Panc1 (cell line): ENCODE results near the gene NOX5.

Source experiments
- POLR2AphosphoS5 ChIP-seq: IDR thresholded peaks from 2 replicates; pipeline ENCODE4 v1.6.1; 2012; ENCODE audit warnings: mild to moderate bottlenecking, low read depth, low read length, moderate library complexity
- SIN3A ChIP-seq: IDR thresholded peaks from 2 replicates; pipeline ENCODE4 v1.6.1; 2012; ENCODE audit warnings: low read depth, mild to moderate bottlenecking, low read length, moderate library complexity, borderline replicate concordance; ENCODE audit not compliant: insufficient read depth
- TCF7L2 ChIP-seq: IDR thresholded peaks from 2 replicates; pipeline ENCODE4 v1.6.1; 2011; ENCODE audit warnings: mild to moderate bottlenecking, low read depth, low read length, inconsistent platforms
- TF ChIP-seq, protein P1 (sequence below): fragments of 450-650 bp; IDR thresholded peaks from 2 replicates; pipeline ENCODE4 v1.5.1; 2017; ENCODE audit warnings: mild to moderate bottlenecking
- TF ChIP-seq, protein P2 (sequence below), 2 experiments: IDR thresholded peaks; 2 replicates each; pipeline ENCODE4 v1.6.1; 2011 to 2012; ENCODE audit warnings: low read depth in 2 of 2, control low read depth in 1 of 2, low read length in 1 of 2, mild to moderate bottlenecking in 1 of 2, moderate library complexity in 1 of 2; ENCODE audit not compliant: insufficient read depth in 1 of 2

DNA sequence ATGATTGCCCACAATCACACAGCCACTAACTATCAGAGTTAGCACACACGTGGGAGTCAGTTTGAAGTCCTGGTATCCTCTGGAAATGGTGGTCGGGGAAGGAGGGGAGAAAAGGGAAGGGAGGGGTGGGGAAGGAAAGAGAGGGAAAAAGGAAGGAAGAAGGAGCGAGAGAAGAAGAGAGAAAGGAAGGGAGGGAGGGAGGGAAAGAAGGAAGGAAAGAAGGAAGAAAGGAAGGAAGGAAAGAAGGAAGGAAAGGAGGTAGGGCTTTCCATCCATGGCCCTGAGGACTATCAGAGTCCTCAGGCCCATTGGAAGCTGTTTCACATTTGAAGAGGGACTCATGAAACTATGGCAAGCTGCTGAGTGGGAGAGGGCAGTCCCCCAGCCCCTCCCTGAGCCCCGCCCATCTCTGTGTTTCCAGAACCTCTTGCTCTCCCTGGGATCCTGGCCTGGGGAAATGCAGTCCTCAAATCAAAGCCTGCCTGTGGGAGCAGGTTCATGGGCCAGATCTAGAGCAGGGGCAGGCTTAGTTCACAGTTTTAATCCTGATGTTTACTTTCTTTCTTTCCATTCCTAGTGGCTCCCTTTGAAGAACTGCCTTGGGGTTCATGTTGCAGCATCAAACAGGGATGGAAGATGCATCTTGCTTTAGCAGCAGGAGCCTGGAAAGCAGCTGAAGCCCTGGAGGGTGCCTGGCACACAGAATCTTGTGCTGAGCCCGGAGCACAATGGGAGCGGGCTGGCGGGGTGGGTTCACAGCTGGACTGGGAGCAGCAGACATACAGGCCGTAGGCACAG, 79.8 kb downstream of the NOX5 start:
- TF ChIP-seq, protein P1, sequence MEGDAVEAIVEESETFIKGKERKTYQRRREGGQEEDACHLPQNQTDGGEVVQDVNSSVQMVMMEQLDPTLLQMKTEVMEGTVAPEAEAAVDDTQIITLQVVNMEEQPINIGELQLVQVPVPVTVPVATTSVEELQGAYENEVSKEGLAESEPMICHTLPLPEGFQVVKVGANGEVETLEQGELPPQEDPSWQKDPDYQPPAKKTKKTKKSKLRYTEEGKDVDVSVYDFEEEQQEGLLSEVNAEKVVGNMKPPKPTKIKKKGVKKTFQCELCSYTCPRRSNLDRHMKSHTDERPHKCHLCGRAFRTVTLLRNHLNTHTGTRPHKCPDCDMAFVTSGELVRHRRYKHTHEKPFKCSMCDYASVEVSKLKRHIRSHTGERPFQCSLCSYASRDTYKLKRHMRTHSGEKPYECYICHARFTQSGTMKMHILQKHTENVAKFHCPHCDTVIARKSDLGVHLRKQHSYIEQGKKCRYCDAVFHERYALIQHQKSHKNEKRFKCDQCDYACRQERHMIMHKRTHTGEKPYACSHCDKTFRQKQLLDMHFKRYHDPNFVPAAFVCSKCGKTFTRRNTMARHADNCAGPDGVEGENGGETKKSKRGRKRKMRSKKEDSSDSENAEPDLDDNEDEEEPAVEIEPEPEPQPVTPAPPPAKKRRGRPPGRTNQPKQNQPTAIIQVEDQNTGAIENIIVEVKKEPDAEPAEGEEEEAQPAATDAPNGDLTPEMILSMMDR: no peak
- TF ChIP-seq TCF7L2 (no peak), SIN3A (no peak), POLR2AphosphoS5 (no peak)
- TF ChIP-seq, protein P2, sequence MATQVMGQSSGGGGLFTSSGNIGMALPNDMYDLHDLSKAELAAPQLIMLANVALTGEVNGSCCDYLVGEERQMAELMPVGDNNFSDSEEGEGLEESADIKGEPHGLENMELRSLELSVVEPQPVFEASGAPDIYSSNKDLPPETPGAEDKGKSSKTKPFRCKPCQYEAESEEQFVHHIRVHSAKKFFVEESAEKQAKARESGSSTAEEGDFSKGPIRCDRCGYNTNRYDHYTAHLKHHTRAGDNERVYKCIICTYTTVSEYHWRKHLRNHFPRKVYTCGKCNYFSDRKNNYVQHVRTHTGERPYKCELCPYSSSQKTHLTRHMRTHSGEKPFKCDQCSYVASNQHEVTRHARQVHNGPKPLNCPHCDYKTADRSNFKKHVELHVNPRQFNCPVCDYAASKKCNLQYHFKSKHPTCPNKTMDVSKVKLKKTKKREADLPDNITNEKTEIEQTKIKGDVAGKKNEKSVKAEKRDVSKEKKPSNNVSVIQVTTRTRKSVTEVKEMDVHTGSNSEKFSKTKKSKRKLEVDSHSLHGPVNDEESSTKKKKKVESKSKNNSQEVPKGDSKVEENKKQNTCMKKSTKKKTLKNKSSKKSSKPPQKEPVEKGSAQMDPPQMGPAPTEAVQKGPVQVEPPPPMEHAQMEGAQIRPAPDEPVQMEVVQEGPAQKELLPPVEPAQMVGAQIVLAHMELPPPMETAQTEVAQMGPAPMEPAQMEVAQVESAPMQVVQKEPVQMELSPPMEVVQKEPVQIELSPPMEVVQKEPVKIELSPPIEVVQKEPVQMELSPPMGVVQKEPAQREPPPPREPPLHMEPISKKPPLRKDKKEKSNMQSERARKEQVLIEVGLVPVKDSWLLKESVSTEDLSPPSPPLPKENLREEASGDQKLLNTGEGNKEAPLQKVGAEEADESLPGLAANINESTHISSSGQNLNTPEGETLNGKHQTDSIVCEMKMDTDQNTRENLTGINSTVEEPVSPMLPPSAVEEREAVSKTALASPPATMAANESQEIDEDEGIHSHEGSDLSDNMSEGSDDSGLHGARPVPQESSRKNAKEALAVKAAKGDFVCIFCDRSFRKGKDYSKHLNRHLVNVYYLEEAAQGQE (IDR thresholded peaks at IDR 0.05; ENCODE audit: insufficient read depth in 1 of 2, low read depth in 2 of 2, low read length in 1 of 2): no peak
